A549 (cell line): ENCODE results near the gene DEUP1. TPM values are rescaled to one million over a fixed set of nuclear protein-coding genes. Genes with fewer than 3 reads are reported as not detected.

Experiments
- ATAC-seq, 2 experiments: fragments of 200-7000 bp in 1 of 2; fragments of >200 bp in 1 of 2; cut with Nextera tagmentation in 1 of 2; cut with Tn5 transposase in 1 of 2; 3 replicates each; pipeline versions ENCODE4 v1.8.0 to v1.9.1; 2018 to 2020; ENCODE audit warnings: mild to moderate bottlenecking in 1 of 2, moderate library complexity in 1 of 2
- CTCF ChIA-PET: fragments of 300-600 bp; sonication (Branson Sonifier 250); formaldehyde crosslinking; extraction: SDS; loops from one replicate; lab custom pipeline; 2021; ENCODE audit warnings: antibody characterized with exemption, inconsistent platforms; lab: Yijun Ruan, JAX
- POLR2A ChIA-PET: fragments of 350-600 bp; formaldehyde crosslinking; extraction: SDS; loops from one replicate; lab custom pipeline; 2021; ENCODE audit warnings: antibody characterized with exemption, inconsistent platforms; lab: Yijun Ruan, JAX
- DNase-seq, 2 experiments: peaks; one replicate each; pipeline versions ENCODE4 v3.0.0 to v3.0.0-alpha.2; 2011 to 2016; ENCODE audit warnings: low read depth in 1 of 2, low spot score in 1 of 2
- FAIRE-seq: peaks from 2 replicates; lab custom pipeline; 2011; peaks lifted over from hg19 to GRCh38; lab: Jason Lieb, UNC
- H3K27ac ChIP-seq, 2 experiments: fragments of >200 bp; sonication (Bioruptor Twin); formaldehyde crosslinking; 3 replicates each; pipeline ENCODE4 v1.5.1; 2016 to 2017
- H3K4me1 ChIP-seq: fragments of >200 bp; sonication (Bioruptor Twin); formaldehyde crosslinking; 3 replicates; pipeline ENCODE4 v1.6.1; 2016
- H3K4me2 ChIP-seq: fragments of >200 bp; sonication (Bioruptor Twin); formaldehyde crosslinking; 3 replicates; pipeline ENCODE4 v1.6.1; 2016
- H3K4me3 ChIP-seq: fragments of >200 bp; sonication (Bioruptor Twin); formaldehyde crosslinking; 3 replicates; pipeline ENCODE4 v1.5.1; 2016
- H3K9me3 ChIP-seq: fragments of >200 bp; sonication (Bioruptor Twin); formaldehyde crosslinking; 3 replicates; pipeline ENCODE4 v1.6.1; 2016
- CBX2 ChIP-seq: fragments of 200-600 bp; sonication (generic); IDR thresholded peaks from 2 replicates; pipeline ENCODE4 v1.6.1; 2016; ENCODE audit warnings: low read depth, mild to moderate bottlenecking, borderline replicate concordance
- CHD2 ChIP-seq: fragments of 150-350 bp; IDR thresholded peaks from 2 replicates; pipeline ENCODE4 v1.6.1; 2014; ENCODE audit warnings: low read length; ENCODE audit not compliant: partially characterized antibody
- EP300 ChIP-seq, 2 experiments: fragments of >200 bp; sonication (Bioruptor Twin); formaldehyde crosslinking; IDR thresholded peaks; 2 replicates in 1 of 2; 3 replicates in 1 of 2; pipeline ENCODE4 v1.6.1; 2016 to 2017
- HEYL ChIP-seq: fragments of 250-450 bp; sonication (Bioruptor Pico); IDR thresholded peaks from 2 replicates; pipeline ENCODE4 v1.8.0; 2021; ENCODE audit warnings: mild to moderate bottlenecking, moderate library complexity
- JUN ChIP-seq, 2 experiments: fragments of >200 bp; sonication (Bioruptor Twin); formaldehyde crosslinking; IDR thresholded peaks; 2 replicates in 1 of 2; 3 replicates in 1 of 2; pipeline ENCODE4 v1.6.1; 2016 to 2017
- JUNB ChIP-seq: fragments of >200 bp; sonication (Bioruptor Twin); formaldehyde crosslinking; IDR thresholded peaks from 2 replicates; pipeline ENCODE4 v1.6.1; 2016
- MAFK ChIP-seq: fragments of 450-650 bp; IDR thresholded peaks from 2 replicates; pipeline ENCODE4 v1.6.1; 2014; ENCODE audit not compliant: partially characterized antibody
- NR3C1 ChIP-seq: fragments of >200 bp; sonication (Bioruptor Twin); formaldehyde crosslinking; IDR thresholded peaks from 3 replicates; pipeline ENCODE4 v1.6.1; 2017
- PHF8 ChIP-seq: fragments of 200-600 bp; sonication (generic); IDR thresholded peaks from 2 replicates; pipeline ENCODE4 v1.6.1; 2016; ENCODE audit warnings: low read depth, mild to moderate bottlenecking, antibody characterized with exemption, moderate library complexity, borderline replicate concordance
- POLR2A ChIP-seq: IDR thresholded peaks from 2 replicates; pipeline ENCODE4 v1.6.1; 2012; ENCODE audit warnings: mild to moderate bottlenecking, low read length
- RAD21 ChIP-seq, 2 experiments: fragments of >200 bp in 1 of 2; sonication (Bioruptor Twin) in 1 of 2; formaldehyde crosslinking in 1 of 2; IDR thresholded peaks in 1 of 2; conservative IDR thresholded peaks in 1 of 2; 2 replicates in 1 of 2; 3 replicates in 1 of 2; pipeline ENCODE4 v1.6.1; 2012 to 2018; ENCODE audit warnings: inconsistent platforms in 1 of 2
- REST ChIP-seq: fragments of 200-600 bp; sonication (generic); IDR thresholded peaks from 2 replicates; pipeline ENCODE4 v1.6.1; 2016; ENCODE audit warnings: antibody characterized with exemption, mild to moderate bottlenecking, moderate library complexity
- RFX5 ChIP-seq: fragments of 450-650 bp; IDR thresholded peaks from 2 replicates; pipeline ENCODE4 v1.7.1; 2014; ENCODE audit warnings: antibody characterized with exemption, mild to moderate bottlenecking, moderate library complexity
- RNF2 ChIP-seq: fragments of 200-600 bp; sonication (generic); IDR thresholded peaks from 2 replicates; pipeline ENCODE4 v1.6.1; 2016; ENCODE audit warnings: low read depth, mild to moderate bottlenecking, antibody characterized with exemption, moderate library complexity, borderline replicate concordance
- TFCP2L1 ChIP-seq: fragments of 250-450 bp; sonication (Bioruptor Pico); IDR thresholded peaks from 2 replicates; pipeline ENCODE4 v1.5.0; 2021; ENCODE audit warnings: mild to moderate bottlenecking
- TP53 ChIP-seq: fragments of 250-450 bp; sonication (Bioruptor Pico); IDR thresholded peaks from 2 replicates; pipeline ENCODE4 v1.5.0; 2021; ENCODE audit warnings: mild to moderate bottlenecking, moderate library complexity
- WGBS: methylation state at CpG from one replicate; pipeline ENCODE4 v1.1.6; 2017; ENCODE audit errors: missing lambda C conversion rate; 5-methylcytosine and 5-hydroxymethylcytosine counted together
- polyA plus RNA-seq, 4 experiments: library from polyadenylated mRNA; depleted of rRNA in 3 of 4; stranded (reverse); fragments of >200 nt; fragmentation: RNase III in 1 of 4; extraction: RNeasy Plus Mini Kit Qiagen cat#74134 plus additional on column Dnase treatment in 1 of 4; gene quantifications; 2 replicates in 3 of 4; 3 replicates in 1 of 4; pipeline ENCODE4 v1.2.3, GENCODE V29; 2011 to 2017
- TF ChIP-seq, protein P1 (sequence below): fragments of 150-350 bp; IDR thresholded peaks from 2 replicates; pipeline ENCODE4 v1.6.1; 2014; ENCODE audit warnings: low read depth, mild to moderate bottlenecking, low read length
- TF ChIP-seq, protein P2 (sequence below): fragments of >200 bp; sonication (Bioruptor Twin); formaldehyde crosslinking; IDR thresholded peaks from 3 replicates; pipeline ENCODE4 v1.5.1; 2016
- TF ChIP-seq, protein P3 (sequence below): IDR thresholded peaks from 2 replicates; pipeline ENCODE4 v1.6.1; 2012

Gene DEUP1
- polyA plus RNA-seq, 2 of the 4 experiments (the other 2 are of a cell fraction) = not detected

DNA sequence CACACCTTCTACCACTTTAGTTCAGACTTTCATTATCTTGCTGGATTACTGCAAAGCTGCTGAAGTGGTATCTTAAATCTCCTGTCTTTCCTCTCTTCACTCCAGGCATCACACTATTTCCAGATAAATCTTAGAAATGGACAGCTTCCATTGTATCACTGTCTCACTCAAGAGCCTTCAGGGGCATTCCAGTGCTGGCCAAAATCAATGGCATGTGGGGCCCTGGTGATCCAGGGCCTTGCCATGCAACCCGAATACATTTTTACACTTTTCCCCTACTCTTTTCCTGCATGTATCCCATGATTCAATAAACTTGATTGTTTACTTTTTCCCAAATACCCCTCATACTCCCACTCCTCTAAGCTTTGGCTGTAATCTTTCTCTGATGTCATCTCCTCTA lies 39.4 kb upstream of the DEUP1 start:
- Histone ChIP-seq H3K4me2 (no peak overlapping the region), H3K4me1 (no peaks in the 10 kb centered on the region), H3K4me3 (no peak overlapping the region), H3K27ac (no peak overlapping the region), H3K9me3 (no peaks in the 10 kb centered on the region)
- ChIA-PET CTCF (no interaction called here), POLR2A (no interaction called here)
- no peak for DNase-seq
- WGBS = 11% methylated on average over 1 of the region's 1 CpG
- no peak for FAIRE-seq
- TF ChIP-seq HEYL (CRISPR knock-in tag) (no peak), CHD2 (no peak), EP300 (IDR thresholded peaks at IDR 0.05) (no peak), RNF2 (no peak), TFCP2L1 (no peak), RFX5 (no peak), TP53 (CRISPR knock-in tag) (no peak), JUN (IDR thresholded peaks at IDR 0.05) (no peak), JUNB (no peak), REST (no peak), NR3C1 (no peak), PHF8 (no peak), POLR2A (no peak), RAD21 (conservative IDR thresholded peaks at IDR 0.05 in 1 of 2, IDR thresholded peaks at IDR 0.05 in 1 of 2) (no peak), CBX2 (no peak)
- TF ChIP-seq, protein P1, sequence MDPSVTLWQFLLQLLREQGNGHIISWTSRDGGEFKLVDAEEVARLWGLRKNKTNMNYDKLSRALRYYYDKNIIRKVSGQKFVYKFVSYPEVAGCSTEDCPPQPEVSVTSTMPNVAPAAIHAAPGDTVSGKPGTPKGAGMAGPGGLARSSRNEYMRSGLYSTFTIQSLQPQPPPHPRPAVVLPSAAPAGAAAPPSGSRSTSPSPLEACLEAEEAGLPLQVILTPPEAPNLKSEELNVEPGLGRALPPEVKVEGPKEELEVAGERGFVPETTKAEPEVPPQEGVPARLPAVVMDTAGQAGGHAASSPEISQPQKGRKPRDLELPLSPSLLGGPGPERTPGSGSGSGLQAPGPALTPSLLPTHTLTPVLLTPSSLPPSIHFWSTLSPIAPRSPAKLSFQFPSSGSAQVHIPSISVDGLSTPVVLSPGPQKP = no peak
- TF ChIP-seq, protein P2, sequence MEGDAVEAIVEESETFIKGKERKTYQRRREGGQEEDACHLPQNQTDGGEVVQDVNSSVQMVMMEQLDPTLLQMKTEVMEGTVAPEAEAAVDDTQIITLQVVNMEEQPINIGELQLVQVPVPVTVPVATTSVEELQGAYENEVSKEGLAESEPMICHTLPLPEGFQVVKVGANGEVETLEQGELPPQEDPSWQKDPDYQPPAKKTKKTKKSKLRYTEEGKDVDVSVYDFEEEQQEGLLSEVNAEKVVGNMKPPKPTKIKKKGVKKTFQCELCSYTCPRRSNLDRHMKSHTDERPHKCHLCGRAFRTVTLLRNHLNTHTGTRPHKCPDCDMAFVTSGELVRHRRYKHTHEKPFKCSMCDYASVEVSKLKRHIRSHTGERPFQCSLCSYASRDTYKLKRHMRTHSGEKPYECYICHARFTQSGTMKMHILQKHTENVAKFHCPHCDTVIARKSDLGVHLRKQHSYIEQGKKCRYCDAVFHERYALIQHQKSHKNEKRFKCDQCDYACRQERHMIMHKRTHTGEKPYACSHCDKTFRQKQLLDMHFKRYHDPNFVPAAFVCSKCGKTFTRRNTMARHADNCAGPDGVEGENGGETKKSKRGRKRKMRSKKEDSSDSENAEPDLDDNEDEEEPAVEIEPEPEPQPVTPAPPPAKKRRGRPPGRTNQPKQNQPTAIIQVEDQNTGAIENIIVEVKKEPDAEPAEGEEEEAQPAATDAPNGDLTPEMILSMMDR = no peak
- TF ChIP-seq, protein P3, sequence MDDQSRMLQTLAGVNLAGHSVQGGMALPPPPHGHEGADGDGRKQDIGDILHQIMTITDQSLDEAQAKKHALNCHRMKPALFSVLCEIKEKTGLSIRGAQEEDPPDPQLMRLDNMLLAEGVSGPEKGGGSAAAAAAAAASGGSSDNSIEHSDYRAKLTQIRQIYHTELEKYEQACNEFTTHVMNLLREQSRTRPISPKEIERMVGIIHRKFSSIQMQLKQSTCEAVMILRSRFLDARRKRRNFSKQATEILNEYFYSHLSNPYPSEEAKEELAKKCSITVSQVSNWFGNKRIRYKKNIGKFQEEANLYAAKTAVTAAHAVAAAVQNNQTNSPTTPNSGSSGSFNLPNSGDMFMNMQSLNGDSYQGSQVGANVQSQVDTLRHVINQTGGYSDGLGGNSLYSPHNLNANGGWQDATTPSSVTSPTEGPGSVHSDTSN = no peak
- no peak for ATAC-seq

DNA sequence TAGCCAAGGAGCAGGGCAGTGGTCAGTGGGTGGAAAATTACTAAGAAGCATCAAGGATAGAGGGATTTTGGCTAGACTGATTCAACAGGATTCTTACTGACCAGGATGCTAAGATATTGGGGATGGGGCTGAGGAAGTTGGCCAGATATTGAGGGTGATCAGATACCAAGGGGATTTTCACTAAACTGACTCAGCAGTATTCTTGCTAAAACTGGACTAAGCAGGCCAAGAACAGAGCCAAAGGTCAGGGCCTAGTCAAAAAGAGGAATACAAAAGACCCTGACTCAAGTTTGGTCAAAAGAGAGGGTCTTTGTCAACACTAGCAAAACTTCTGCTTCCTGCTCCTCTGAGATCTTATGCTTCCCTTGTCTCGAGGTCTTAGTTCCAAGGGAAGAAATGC lies 38.6 kb upstream of the DEUP1 start:
- Histone ChIP-seq H3K4me3 (no peak overlapping the region), H3K27ac (no peak overlapping the region), H3K4me2 (no peak overlapping the region), H3K4me1 (no peaks in the 10 kb centered on the region), H3K9me3 (no peaks in the 10 kb centered on the region)
- FAIRE-seq (no peak), ATAC-seq (no peak), DNase-seq (no peak)
- 23% methylated on average over 1 of the region's 1 CpG for WGBS
- CTCF ChIA-PET = interaction anchor here (0.9 kb wide), 1 partner anchor 56 kb away, joined by 4 read pairs; no protein-coding TSS in a partner anchor
- TF ChIP-seq MAFK (peak; percentile 36), RNF2 (no peak)
- POLR2A ChIA-PET = no interaction called here
